ENCODE measurements around the gene RBMS1. TPM values are rescaled to one million over a fixed set of nuclear protein-coding genes. Genes with fewer than 3 reads are reported as not detected.

Gene RBMS1
- total RNA-seq, 1 donor, result 111 TPM

DNA sequence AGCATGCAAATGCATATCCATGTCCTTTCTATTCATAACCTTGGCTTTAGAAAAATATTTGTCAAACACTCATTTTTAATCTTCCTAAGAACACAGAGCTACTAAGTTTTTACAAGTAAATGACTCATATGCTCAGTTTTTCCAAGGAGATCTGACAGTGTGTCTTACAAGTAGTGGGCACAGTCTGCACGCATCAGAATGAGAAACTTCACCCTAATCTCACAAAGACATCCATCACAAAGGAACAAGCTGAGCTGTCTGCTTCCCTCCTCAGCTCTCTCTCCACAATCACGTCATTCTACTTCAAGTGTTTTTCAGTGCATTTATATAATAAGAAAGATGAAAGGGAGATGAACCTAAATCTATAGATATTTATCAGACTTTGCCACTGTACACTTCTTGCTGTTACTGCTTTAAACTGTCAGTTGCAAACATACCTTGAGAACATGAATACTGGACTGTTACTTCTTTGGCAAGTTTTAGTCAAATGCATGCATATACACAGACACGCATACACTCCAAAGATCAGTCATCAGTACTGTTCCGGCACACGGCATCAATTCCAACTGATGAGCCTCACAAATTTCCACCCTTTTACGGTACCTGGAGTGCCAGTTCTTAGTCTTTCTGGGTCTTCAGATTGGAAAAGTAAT, 75.7 kb downstream of the RBMS1 start:
- TF ChIP-seq, protein P1, sequence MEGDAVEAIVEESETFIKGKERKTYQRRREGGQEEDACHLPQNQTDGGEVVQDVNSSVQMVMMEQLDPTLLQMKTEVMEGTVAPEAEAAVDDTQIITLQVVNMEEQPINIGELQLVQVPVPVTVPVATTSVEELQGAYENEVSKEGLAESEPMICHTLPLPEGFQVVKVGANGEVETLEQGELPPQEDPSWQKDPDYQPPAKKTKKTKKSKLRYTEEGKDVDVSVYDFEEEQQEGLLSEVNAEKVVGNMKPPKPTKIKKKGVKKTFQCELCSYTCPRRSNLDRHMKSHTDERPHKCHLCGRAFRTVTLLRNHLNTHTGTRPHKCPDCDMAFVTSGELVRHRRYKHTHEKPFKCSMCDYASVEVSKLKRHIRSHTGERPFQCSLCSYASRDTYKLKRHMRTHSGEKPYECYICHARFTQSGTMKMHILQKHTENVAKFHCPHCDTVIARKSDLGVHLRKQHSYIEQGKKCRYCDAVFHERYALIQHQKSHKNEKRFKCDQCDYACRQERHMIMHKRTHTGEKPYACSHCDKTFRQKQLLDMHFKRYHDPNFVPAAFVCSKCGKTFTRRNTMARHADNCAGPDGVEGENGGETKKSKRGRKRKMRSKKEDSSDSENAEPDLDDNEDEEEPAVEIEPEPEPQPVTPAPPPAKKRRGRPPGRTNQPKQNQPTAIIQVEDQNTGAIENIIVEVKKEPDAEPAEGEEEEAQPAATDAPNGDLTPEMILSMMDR (IDR thresholded peaks at IDR 0.05; ENCODE audit: extremely low read depth, low read depth, low read length), result no peak
- H2AFZ ChIP-seq (ENCODE audit: low read length), result no peak overlapping the region
- H4K20me1 ChIP-seq (ENCODE audit: insufficient read depth, low read length), result no peaks in the 10 kb centered on the region
- peak overlapping the region; percentile 92 for H3K27ac ChIP-seq (ENCODE audit: low read depth, low read length)
- H3K79me2 ChIP-seq (ENCODE audit: insufficient read depth, low read length), result peaks cover 36% of the 10 kb centered on the region
- peak overlapping the region; percentile 57 for H3K4me2 ChIP-seq (ENCODE audit: insufficient read depth, low read length)
- no peak for DNase-seq (ENCODE audit: insufficient read length, low spot score, missing footprints)
- no peaks in the 10 kb centered on the region for H3K36me3 ChIP-seq (ENCODE audit: insufficient read depth, low read length)
- no peaks in the 10 kb centered on the region for H3K9me3 ChIP-seq (ENCODE audit: low read depth, low read length)
- peaks cover 53% of the 10 kb centered on the region for H3K4me1 ChIP-seq (ENCODE audit: insufficient read depth, low read length)
- no peaks in the 10 kb centered on the region for H3K27me3 ChIP-seq (ENCODE audit: insufficient read depth, low read length)
- H3K4me3 ChIP-seq (ENCODE audit: insufficient read depth, low read length), result no peak overlapping the region

DNA sequence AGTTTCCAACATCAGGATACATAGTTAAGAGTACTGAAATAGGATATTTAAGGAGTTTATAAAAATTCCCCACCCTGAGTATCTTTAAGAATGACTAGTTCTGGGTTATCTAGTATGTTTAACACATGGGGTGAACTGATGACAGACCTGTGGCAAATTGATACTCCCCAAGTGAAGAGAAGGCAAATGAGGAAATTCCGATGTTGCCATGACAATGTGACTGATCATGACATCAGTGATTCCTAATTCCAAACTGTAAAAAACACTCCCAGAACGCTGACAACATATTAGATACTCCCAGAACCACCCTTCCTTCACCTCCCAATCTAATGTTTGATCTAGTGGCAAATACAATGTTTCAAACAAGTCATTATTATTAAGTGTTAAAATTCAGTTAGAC, 77.6 kb downstream of the RBMS1 start:
- DNase-seq (ENCODE audit: insufficient read length, low spot score, missing footprints), result no peak
- no peaks in the 10 kb centered on the region for H4K20me1 ChIP-seq (ENCODE audit: insufficient read depth, low read length)
- H3K36me3 ChIP-seq (ENCODE audit: insufficient read depth, low read length), result no peaks in the 10 kb centered on the region
- TF ChIP-seq, protein P1 (IDR thresholded peaks at IDR 0.05; ENCODE audit: extremely low read depth, low read depth, low read length), result no peak
- peak overlapping the region; percentile 10 for H3K4me2 ChIP-seq (ENCODE audit: insufficient read depth, low read length)
- H3K27ac ChIP-seq (ENCODE audit: low read depth, low read length), result peak overlapping the region; percentile 92
- H3K27me3 ChIP-seq (ENCODE audit: insufficient read depth, low read length), result no peaks in the 10 kb centered on the region
- peaks cover 39% of the 10 kb centered on the region for H3K79me2 ChIP-seq (ENCODE audit: insufficient read depth, low read length)
- no peaks in the 10 kb centered on the region for H3K9me3 ChIP-seq (ENCODE audit: low read depth, low read length)
- H3K4me1 ChIP-seq (ENCODE audit: insufficient read depth, low read length), result peaks cover 66% of the 10 kb centered on the region
- no peak overlapping the region for H2AFZ ChIP-seq (ENCODE audit: low read length)
- H3K4me3 ChIP-seq (ENCODE audit: insufficient read depth, low read length), result no peak overlapping the region

DNA sequence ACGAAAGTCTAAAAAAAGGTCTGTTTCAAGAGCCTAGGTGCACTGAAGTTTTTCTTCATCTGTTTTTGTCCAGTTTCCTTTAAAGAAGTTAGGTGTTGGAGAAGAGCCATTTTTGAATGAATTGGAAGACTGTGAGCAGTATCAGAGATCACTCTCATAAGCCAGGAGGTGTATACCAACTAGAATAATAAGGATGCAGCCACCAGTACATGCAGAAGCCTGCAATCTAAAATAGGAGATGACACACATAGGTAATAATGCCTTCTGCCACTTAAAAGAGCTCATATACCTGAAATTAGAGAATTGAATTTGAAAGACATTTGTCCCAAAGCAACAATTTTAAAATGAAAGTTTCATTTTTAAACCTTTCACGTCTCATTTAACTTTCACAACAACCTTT, 81.7 kb downstream of the RBMS1 start:
- Histone ChIP-seq H3K4me2 (ENCODE audit: insufficient read depth, low read length) (peak overlapping the region; percentile 38), H3K36me3 (ENCODE audit: insufficient read depth, low read length) (no peaks in the 10 kb centered on the region), H3K4me3 (ENCODE audit: insufficient read depth, low read length) (no peak overlapping the region), H3K27ac (ENCODE audit: low read depth, low read length) (peak overlapping the region; percentile 58), H3K9me3 (ENCODE audit: low read depth, low read length) (no peaks in the 10 kb centered on the region), H3K4me1 (ENCODE audit: insufficient read depth, low read length) (peaks cover 34% of the 10 kb centered on the region), H2AFZ (ENCODE audit: low read length) (no peak overlapping the region), H4K20me1 (ENCODE audit: insufficient read depth, low read length) (no peaks in the 10 kb centered on the region), H3K27me3 (ENCODE audit: insufficient read depth, low read length) (no peaks in the 10 kb centered on the region), H3K79me2 (ENCODE audit: insufficient read depth, low read length) (peaks cover 57% of the 10 kb centered on the region)
- TF ChIP-seq, protein P1 (IDR thresholded peaks at IDR 0.05; ENCODE audit: extremely low read depth, low read depth, low read length), result no peak
- no peak for DNase-seq (ENCODE audit: insufficient read length, low spot score, missing footprints)

DNA sequence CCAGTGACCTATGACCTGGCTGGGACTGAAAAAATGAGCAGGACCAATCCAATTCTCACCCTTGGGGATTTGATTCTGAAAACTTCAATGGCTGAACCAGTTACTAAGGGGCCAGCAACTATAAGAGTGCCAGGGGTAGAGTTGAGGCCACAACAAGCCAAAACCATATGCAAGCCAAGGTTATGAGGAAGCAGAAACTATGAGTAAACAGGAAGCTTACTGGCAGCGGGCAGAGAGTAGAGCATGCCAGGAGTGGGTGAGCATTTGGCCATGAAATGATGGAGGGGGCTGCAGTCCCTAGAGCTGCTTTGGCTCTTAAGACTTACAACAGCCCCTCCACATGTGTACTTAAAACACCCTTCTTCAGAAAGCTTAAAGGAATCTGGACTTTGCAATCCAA, 82.4 kb downstream of the RBMS1 start:
- no peak overlapping the region for H3K4me3 ChIP-seq (ENCODE audit: insufficient read depth, low read length)
- H3K4me1 ChIP-seq (ENCODE audit: insufficient read depth, low read length), result peaks cover 28% of the 10 kb centered on the region
- H3K79me2 ChIP-seq (ENCODE audit: insufficient read depth, low read length), result peaks cover 57% of the 10 kb centered on the region
- peak overlapping the region; percentile 9 for H2AFZ ChIP-seq (ENCODE audit: low read length)
- H3K36me3 ChIP-seq (ENCODE audit: insufficient read depth, low read length), result no peaks in the 10 kb centered on the region
- no peak for DNase-seq (ENCODE audit: insufficient read length, low spot score, missing footprints)
- no peaks in the 10 kb centered on the region for H3K27me3 ChIP-seq (ENCODE audit: insufficient read depth, low read length)
- TF ChIP-seq, protein P1 (IDR thresholded peaks at IDR 0.05; ENCODE audit: extremely low read depth, low read depth, low read length), result no peak
- H3K9me3 ChIP-seq (ENCODE audit: low read depth, low read length), result no peaks in the 10 kb centered on the region
- H4K20me1 ChIP-seq (ENCODE audit: insufficient read depth, low read length), result no peaks in the 10 kb centered on the region
- H3K4me2 ChIP-seq (ENCODE audit: insufficient read depth, low read length), result peak overlapping the region; percentile 38
- H3K27ac ChIP-seq (ENCODE audit: low read depth, low read length), result peak overlapping the region; percentile 58
